Stimulated activated CD8-positive, alpha-beta memory T cell treated with anti-CD3 and anti-CD28 coated beads, Interleukin-4, amount 100 ng/mL, for 1 hour (primary cell): ENCODE data around the gene CDKAL1.

Source experiments
- DNase-seq, 2 donors: peaks; one replicate each; pipeline ENCODE4 v3.0.0-alpha.2; 2020; ENCODE audit warnings: low read depth in 2 of 2, low spot score in 1 of 2

CDKAL1 gene

GRCh38 chr6:20946022-20946421, 411.8 kb downstream of the CDKAL1 start:
- no peak for DNase-seq

GRCh38 chr6:20946890-20947289, 412.6 kb downstream of the CDKAL1 start:
- DNase-seq = no peak

- DNase-seq = no peak
Measured at GRCh38 chr6:20947977-20948376, 413.7 kb downstream of the CDKAL1 start.

GRCh38 chr6:20948556-20948955, 414.3 kb downstream of the CDKAL1 start:
- no peak for DNase-seq

GRCh38 chr6:20949138-20949537, 414.9 kb downstream of the CDKAL1 start:
- DNase-seq = no peak

GRCh38 chr6:20952699-20953474, 418.6 kb downstream of the CDKAL1 start:
- DNase-seq = no peak

- DNase-seq = no peak
Measured at GRCh38 chr6:20954315-20954714, 420.1 kb downstream of the CDKAL1 start.

GRCh38 chr6:20955131-20955530, 420.9 kb downstream of the CDKAL1 start:
- DNase-seq = no peak

GRCh38 chr6:20955751-20956150, 421.5 kb downstream of the CDKAL1 start:
- no peak for DNase-seq

- DNase-seq = no peak
Measured at GRCh38 chr6:20960067-20960466, 425.8 kb downstream of the CDKAL1 start.

GRCh38 chr6:20965276-20965675, 431.0 kb downstream of the CDKAL1 start:
- DNase-seq = no peak

GRCh38 chr6:20965915-20966314, 431.7 kb downstream of the CDKAL1 start:
- DNase-seq = no peak

- DNase-seq = no peak
Measured at GRCh38 chr6:20969551-20969950, 435.3 kb downstream of the CDKAL1 start.

- DNase-seq = no peak
Measured at GRCh38 chr6:20976391-20976918, 442.2 kb downstream of the CDKAL1 start.

GRCh38 chr6:20978151-20978614, 443.9 kb downstream of the CDKAL1 start:
- no peak for DNase-seq

- no peak for DNase-seq
Measured at GRCh38 chr6:20979076-20979475, 444.8 kb downstream of the CDKAL1 start.

GRCh38 chr6:20983961-20984360, 449.7 kb downstream of the CDKAL1 start:
- DNase-seq = no peak

GRCh38 chr6:20985821-20986220, 451.6 kb downstream of the CDKAL1 start:
- no peak for DNase-seq

- DNase-seq = no peak
Measured at GRCh38 chr6:20991910-20992309, 457.7 kb downstream of the CDKAL1 start.

GRCh38 chr6:20996099-20996498, 461.8 kb downstream of the CDKAL1 start:
- no peak for DNase-seq

GRCh38 chr6:20997143-20997769, 463.0 kb downstream of the CDKAL1 start:
- no peak for DNase-seq

- no peak for DNase-seq
Measured at GRCh38 chr6:20997770-20998147, 463.5 kb downstream of the CDKAL1 start.
